NCI-H128 (cell line): ENCODE measurements around the gene OCIAD1.
A peak's percentile ranks its signal among the peaks of the same experiment; 100 is the strongest.
"Not testable (repeated sequence)": the region's sequence is repeated elsewhere in the genome, so short reads cannot be mapped to it uniquely, and the experiment has no call there.

Source experiments
- DNase-seq: peaks from one replicate; lab custom pipeline; 2025; ENCODE audit not compliant: unreplicated experiment; lab: John Stamatoyannopoulos, UW

OCIAD1 gene

GRCh38 chr4:48830706-48831531, at the start of gene OCIAD1:
Gene OCIAD1, plus strand, starts transcription at chr4:48831088. Its CDS starts 1,537 bp downstream, at chr4:48832625.
- DNase-seq: peak; percentile 91

- no peak for DNase-seq
Measured at GRCh38 chr4:48781968-48782367, 48.9 kb upstream of the OCIAD1 start.

GRCh38 chr4:48785302-48785701, 45.6 kb upstream of the OCIAD1 start:
- no peak for DNase-seq

GRCh38 chr4:48786549-48786948, 44.3 kb upstream of the OCIAD1 start:
- no peak for DNase-seq

GRCh38 chr4:48787056-48787455, 43.8 kb upstream of the OCIAD1 start:
- DNase-seq: peak; percentile 12

- DNase-seq: no peak
Measured at GRCh38 chr4:48790561-48790960, 40.3 kb upstream of the OCIAD1 start.

- DNase-seq: no peak
Measured at GRCh38 chr4:48791313-48791712, 39.6 kb upstream of the OCIAD1 start.

- DNase-seq: no peak
Measured at GRCh38 chr4:48792348-48793006, 38.4 kb upstream of the OCIAD1 start.

GRCh38 chr4:48795108-48795507, 35.8 kb upstream of the OCIAD1 start:
- no peak for DNase-seq

GRCh38 chr4:48796191-48796926, 34.5 kb upstream of the OCIAD1 start:
- no peak for DNase-seq

GRCh38 chr4:48796927-48797679, 33.8 kb upstream of the OCIAD1 start:
- no peak for DNase-seq

GRCh38 chr4:48798117-48798516, 32.8 kb upstream of the OCIAD1 start:
- DNase-seq: no peak

GRCh38 chr4:48799157-48799556, 31.7 kb upstream of the OCIAD1 start:
- no peak for DNase-seq

- DNase-seq: not testable (repeated sequence)
Measured at GRCh38 chr4:48800155-48800554, 30.7 kb upstream of the OCIAD1 start.

GRCh38 chr4:48801016-48801715, 29.7 kb upstream of the OCIAD1 start:
- DNase-seq: no peak

GRCh38 chr4:48804584-48805301, 26.1 kb upstream of the OCIAD1 start:
- no peak for DNase-seq

- DNase-seq: no peak
Measured at GRCh38 chr4:48812866-48813265, 18.0 kb upstream of the OCIAD1 start.

- DNase-seq: peak; percentile 3
Measured at GRCh38 chr4:48813964-48814363, 16.9 kb upstream of the OCIAD1 start.

- no peak for DNase-seq
Measured at GRCh38 chr4:48815483-48815882, 15.4 kb upstream of the OCIAD1 start.

GRCh38 chr4:48816297-48816696, 14.6 kb upstream of the OCIAD1 start:
- DNase-seq: not testable (repeated sequence)
